Measurements from ENCODE around the gene SLC66A2.

Gene SLC66A2

GRCh38 chr18:79872527-79873444, 78.7 kb downstream of the SLC66A2 start:
- Histone ChIP-seq H3K36me3 (replicated peaks; ENCODE audit: insufficient read depth, low read length) (no peaks in the 10 kb centered on the region), H3K4me3 (ENCODE audit: low read length) (no peak overlapping the region), H3K27ac (ENCODE audit: low read length) (no peak overlapping the region), H3F3A (ENCODE audit: insufficient read depth, low read length) (no peaks in the 10 kb centered on the region), H3K9me3 (replicated peaks; ENCODE audit: insufficient read depth, low read length) (no peaks in the 10 kb centered on the region), H3K27me3 (replicated peaks; ENCODE audit: insufficient read depth, low read length) (no peaks in the 10 kb centered on the region), H3K4me2 (ENCODE audit: low read depth, low read length) (no peak overlapping the region), H3K79me2 (ENCODE audit: low read length) (no peaks in the 10 kb centered on the region), H3K4me1 (ENCODE audit: low read length) (no peaks in the 10 kb centered on the region), H3K9ac (ENCODE audit: low read length) (no peak overlapping the region), H2AFZ (ENCODE audit: low read length) (no peak overlapping the region), H4K20me1 (ENCODE audit: insufficient read depth, low read length) (no peaks in the 10 kb centered on the region), H3K9me2 (replicated peaks; ENCODE audit: insufficient read depth, low read length) (no peaks in the 10 kb centered on the region)
- TF ChIP-seq EZH2phosphoT487 (IDR thresholded peaks at IDR 0.05; ENCODE audit: low read length) (no peak), EZH2 (optimal IDR thresholded peaks at IDR 0.05; ENCODE audit: low read depth, low read length) (no peak)
- TF ChIP-seq, protein P1, sequence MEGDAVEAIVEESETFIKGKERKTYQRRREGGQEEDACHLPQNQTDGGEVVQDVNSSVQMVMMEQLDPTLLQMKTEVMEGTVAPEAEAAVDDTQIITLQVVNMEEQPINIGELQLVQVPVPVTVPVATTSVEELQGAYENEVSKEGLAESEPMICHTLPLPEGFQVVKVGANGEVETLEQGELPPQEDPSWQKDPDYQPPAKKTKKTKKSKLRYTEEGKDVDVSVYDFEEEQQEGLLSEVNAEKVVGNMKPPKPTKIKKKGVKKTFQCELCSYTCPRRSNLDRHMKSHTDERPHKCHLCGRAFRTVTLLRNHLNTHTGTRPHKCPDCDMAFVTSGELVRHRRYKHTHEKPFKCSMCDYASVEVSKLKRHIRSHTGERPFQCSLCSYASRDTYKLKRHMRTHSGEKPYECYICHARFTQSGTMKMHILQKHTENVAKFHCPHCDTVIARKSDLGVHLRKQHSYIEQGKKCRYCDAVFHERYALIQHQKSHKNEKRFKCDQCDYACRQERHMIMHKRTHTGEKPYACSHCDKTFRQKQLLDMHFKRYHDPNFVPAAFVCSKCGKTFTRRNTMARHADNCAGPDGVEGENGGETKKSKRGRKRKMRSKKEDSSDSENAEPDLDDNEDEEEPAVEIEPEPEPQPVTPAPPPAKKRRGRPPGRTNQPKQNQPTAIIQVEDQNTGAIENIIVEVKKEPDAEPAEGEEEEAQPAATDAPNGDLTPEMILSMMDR (IDR thresholded peaks at IDR 0.05; ENCODE audit: low read length): no peak
- no peak for DNase-seq

- Histone ChIP-seq H3K9me2 (replicated peaks; ENCODE audit: insufficient read depth, low read length) (no peaks in the 10 kb centered on the region), H3K36me3 (replicated peaks; ENCODE audit: insufficient read depth, low read length) (no peaks in the 10 kb centered on the region), H3K4me2 (ENCODE audit: low read depth, low read length) (no peak overlapping the region), H3K9ac (ENCODE audit: low read length) (no peak overlapping the region), H2AFZ (ENCODE audit: low read length) (no peak overlapping the region), H3F3A (ENCODE audit: insufficient read depth, low read length) (no peaks in the 10 kb centered on the region), H3K27ac (ENCODE audit: low read length) (no peak overlapping the region), H3K27me3 (replicated peaks; ENCODE audit: insufficient read depth, low read length) (no peaks in the 10 kb centered on the region), H3K79me2 (ENCODE audit: low read length) (no peaks in the 10 kb centered on the region), H4K20me1 (ENCODE audit: insufficient read depth, low read length) (no peaks in the 10 kb centered on the region), H3K4me1 (ENCODE audit: low read length) (no peaks in the 10 kb centered on the region), H3K9me3 (replicated peaks; ENCODE audit: insufficient read depth, low read length) (no peaks in the 10 kb centered on the region), H3K4me3 (ENCODE audit: low read length) (no peak overlapping the region)
- no peak for DNase-seq
- no peak for TF ChIP-seq EZH2 (optimal IDR thresholded peaks at IDR 0.05; ENCODE audit: low read depth, low read length)
- TF ChIP-seq EZH2phosphoT487 (IDR thresholded peaks at IDR 0.05; ENCODE audit: low read length): no peak
- TF ChIP-seq, protein P1 (IDR thresholded peaks at IDR 0.05; ENCODE audit: low read length): no peak
These were observed 79.9 kb downstream of the SLC66A2 start for GRCh38 chr18:79871481-79872091.

- H3K4me1 ChIP-seq (ENCODE audit: low read length): no peaks in the 10 kb centered on the region
- H3K4me3 ChIP-seq (ENCODE audit: low read length): no peak overlapping the region
- TF ChIP-seq EZH2phosphoT487 (IDR thresholded peaks at IDR 0.05; ENCODE audit: low read length) (no peak), EZH2 (optimal IDR thresholded peaks at IDR 0.05; ENCODE audit: low read depth, low read length) (no peak)
- TF ChIP-seq, protein P1 (IDR thresholded peaks at IDR 0.05; ENCODE audit: low read length): no peak
- no peak overlapping the region for H3K27ac ChIP-seq (ENCODE audit: low read length)
- no peak overlapping the region for H3K9ac ChIP-seq (ENCODE audit: low read length)
- no peaks in the 10 kb centered on the region for H3K27me3 ChIP-seq (replicated peaks; ENCODE audit: insufficient read depth, low read length)
- H3K9me2 ChIP-seq (replicated peaks; ENCODE audit: insufficient read depth, low read length): no peaks in the 10 kb centered on the region
- no peak overlapping the region for H2AFZ ChIP-seq (ENCODE audit: low read length)
- H3K4me2 ChIP-seq (ENCODE audit: low read depth, low read length): no peak overlapping the region
- H3K9me3 ChIP-seq (replicated peaks; ENCODE audit: insufficient read depth, low read length): no peaks in the 10 kb centered on the region
- no peaks in the 10 kb centered on the region for H3K36me3 ChIP-seq (replicated peaks; ENCODE audit: insufficient read depth, low read length)
- H3K79me2 ChIP-seq (ENCODE audit: low read length): no peaks in the 10 kb centered on the region
- no peak for DNase-seq
- H4K20me1 ChIP-seq (ENCODE audit: insufficient read depth, low read length): no peaks in the 10 kb centered on the region
- H3F3A ChIP-seq (ENCODE audit: insufficient read depth, low read length): no peaks in the 10 kb centered on the region
These were observed 80.4 kb downstream of the SLC66A2 start for GRCh38 chr18:79871026-79871390.

Measured in MM.1S (cell line).